HepG2 (cell line): ENCODE data around the gene SCAANT1. TPM values are rescaled to one million over a fixed set of nuclear protein-coding genes. Genes with fewer than 3 reads are reported as not detected.

ENCODE experiments used
- ATAC-seq: fragments of 200-7000 bp; cut with Tn5 transposase; 3 replicates; pipeline ENCODE4 v1.9.1; 2020; ENCODE audit warnings: mild to moderate bottlenecking, moderate library complexity
- BruUV-seq: library from RNA; stranded (reverse); fragments of 400-500 nt; replicated peaks from 2 replicates; lab custom pipeline; 2021; lab: Mats Ljungman, UMichigan
- CTCF ChIA-PET: fragments of 300-600 bp; formaldehyde crosslinking; extraction: SDS; loops from one replicate; lab custom pipeline; 2021; ENCODE audit warnings: low total read pairs, inconsistent platforms, low intra/inter-chr PET ratio; lab: Yijun Ruan, JAX
- POLR2A ChIA-PET: fragments of 350-600 bp; sonication (Branson Sonifier 250); formaldehyde crosslinking; loops from one replicate; lab custom pipeline; 2020; ENCODE audit warnings: antibody characterized with exemption, inconsistent platforms; lab: Yijun Ruan, JAX
- DNase-seq: peaks from one replicate; pipeline ENCODE4 v3.0.0-alpha.2; 2015; ENCODE audit warnings: low spot score
- FAIRE-seq: peaks from 3 replicates; lab custom pipeline; 2011; peaks lifted over from hg19 to GRCh38; lab: Jason Lieb, UNC
- H2AFZ ChIP-seq: one replicate; pipeline ENCODE4 v1.6.1; 2011; ENCODE audit warnings: low read length, inconsistent platforms
- H3K27ac ChIP-seq: fragments of 300-600 bp; 3 replicates; pipeline ENCODE4 v1.8.0; 2011; ENCODE audit warnings: mixed run types, mild to moderate bottlenecking, mixed read lengths, low read length, inconsistent platforms; ENCODE audit not compliant: insufficient read depth; ENCODE audit errors: extremely low read length
- H3K27me3 ChIP-seq, 2 experiments: fragments of 200-600 bp in 1 of 2; 2 replicates in 1 of 2; 3 replicates in 1 of 2; pipeline versions ENCODE4 v1.6.0 to v1.8.0; 2011; ENCODE audit warnings: low read length in 2 of 2, mild to moderate bottlenecking in 2 of 2, moderate library complexity in 2 of 2, inconsistent platforms in 1 of 2; ENCODE audit not compliant: insufficient read depth in 2 of 2, control insufficient read depth in 1 of 2
- H3K36me3 ChIP-seq, 2 experiments: fragments of 200-600 bp in 1 of 2; replicated peaks in 1 of 2; 2 replicates in 1 of 2; 3 replicates in 1 of 2; pipeline versions ENCODE4 v1.5.1 to v1.8.0; 2011; ENCODE audit warnings: low read length in 2 of 2, inconsistent platforms in 1 of 2; ENCODE audit not compliant: insufficient read depth in 2 of 2, control insufficient read depth in 1 of 2
- H3K4me1 ChIP-seq: 2 replicates; pipeline ENCODE4 v1.5.1; 2012; ENCODE audit warnings: low read length, inconsistent platforms; ENCODE audit not compliant: insufficient read depth
- H3K4me2 ChIP-seq: 2 replicates; pipeline ENCODE4 v1.6.0; 2011; ENCODE audit warnings: low read depth, low read length, inconsistent platforms
- H3K4me3 ChIP-seq, 3 experiments: fragments of 200-600 bp in 1 of 3; sonication (generic), shearing (Covaris generic) in 1 of 3; replicated peaks in 1 of 3; 2 replicates each; pipeline ENCODE4 v1.5.1; 2011 to 2016; ENCODE audit warnings: low read length in 3 of 3, inconsistent platforms in 2 of 3, low read depth in 2 of 3, mild to moderate bottlenecking in 2 of 3, control low read depth in 1 of 3, mixed read lengths in 1 of 3; ENCODE audit not compliant: insufficient read depth in 1 of 3
- H3K79me2 ChIP-seq: one replicate; pipeline ENCODE4 v1.6.1; 2011; ENCODE audit warnings: low read length, inconsistent platforms; ENCODE audit not compliant: insufficient read depth
- H3K9ac ChIP-seq: 2 replicates; pipeline ENCODE4 v1.6.0; 2011; ENCODE audit warnings: mild to moderate bottlenecking, low read depth, low read length, inconsistent platforms; ENCODE audit not compliant: insufficient read depth
- H3K9me3 ChIP-seq: 2 replicates; pipeline ENCODE4 v1.5.1; 2012; ENCODE audit warnings: mild to moderate bottlenecking, low read length
- H4K20me1 ChIP-seq: 2 replicates; pipeline ENCODE4 v1.6.0; 2011; ENCODE audit warnings: inconsistent platforms, mild to moderate bottlenecking, low read length, moderate library complexity; ENCODE audit not compliant: insufficient read depth
- EED ChIP-seq: sonication (generic); formaldehyde crosslinking; IDR thresholded peaks from 2 replicates; pipeline ENCODE4 v1.5.0; 2020; ENCODE audit warnings: mild to moderate bottlenecking, missing genetic modification reagents
- ETV5 ChIP-seq: IDR thresholded peaks from 2 replicates; pipeline ENCODE4 v1.6.1; 2018; ENCODE audit warnings: missing biosample characterization, missing genetic modification reagents, inconsistent platforms, borderline replicate concordance
- NAIF1 ChIP-seq: sonication (generic); formaldehyde crosslinking; IDR thresholded peaks from 2 replicates; pipeline ENCODE4 v1.5.0; 2020; ENCODE audit warnings: mild to moderate bottlenecking, missing genetic modification reagents, borderline replicate concordance
- RBM39 ChIP-seq: fragments of 200-400 bp; formaldehyde crosslinking; IDR thresholded peaks from one replicate; pipeline ENCODE4 v1.6.1; 2018; ENCODE audit warnings: antibody characterized with exemption, mild to moderate bottlenecking, low read depth, low read length; ENCODE audit not compliant: poor library complexity, severe bottlenecking
- TEAD3 ChIP-seq: optimal IDR thresholded peaks from 2 replicates; pipeline ENCODE3; 2016; ENCODE audit warnings: borderline replicate concordance
- ZFAT ChIP-seq: sonication (generic); formaldehyde crosslinking; conservative IDR thresholded peaks from 2 replicates; pipeline ENCODE4 v1.8.1; 2023; ENCODE audit warnings: missing genetic modification reagents, inconsistent platforms
- ZNF331 ChIP-seq: sonication (generic); formaldehyde crosslinking; IDR thresholded peaks from 2 replicates; pipeline ENCODE4 v1.4.0; 2020; ENCODE audit warnings: missing genetic modification reagents
- WGBS: methylation state at CpG from one replicate; pipeline ENCODE4 v1.1.6; 2017; ENCODE audit warnings: low lambda C conversion rate; 5-methylcytosine and 5-hydroxymethylcytosine counted together
- in situ Hi-C: cut with HindIII; loops from 2 replicates; pipeline ENCODE4 v1.10.0; 2017; ENCODE audit warnings: low pct_unique_long_range_greater_than_20kb; ENCODE audit not compliant: extremely low pct_ligation_motif_present
- intact Hi-C: fragments of 100-400 bp; cut with micrococcal nuclease; formaldehyde crosslinking; loops from one replicate; pipeline ENCODE4 v1.10.0; 2022; ENCODE audit not compliant: unreplicated experiment
- polyA plus RNA-seq, 8 experiments: library from polyadenylated mRNA; depleted of rRNA in 3 of 8; stranded (reverse) in 7 of 8; unstranded in 1 of 8; fragments of >200 nt; fragmentation: Illumina TruSeq in 4 of 8; extraction: Trizol in 4 of 8; gene quantifications; 2 replicates each; pipeline versions ENCODE4 v1.2.1 to v1.2.3, GENCODE V29; 2011 to 2016; ENCODE audit warnings: low read depth in 4 of 8, missing spikeins in 1 of 8, mixed read lengths in 1 of 8; ENCODE audit not compliant: insufficient read depth in 1 of 8
- total RNA-seq, 5 experiments: library from RNA; depleted of rRNA; stranded (reverse); fragments of >200 nt; fragmentation: Illumina TruSeq; extraction: Trizol; gene quantifications; 2 replicates each; pipeline ENCODE4 v1.2.3, GENCODE V29; 2016; ENCODE audit warnings: low read depth in 1 of 5
- TF ChIP-seq, protein P1 (sequence below): IDR thresholded peaks from 2 replicates; pipeline ENCODE4 v1.6.1; 2016; ENCODE audit warnings: missing compliant biosample characterization, missing genetic modification reagents, borderline replicate concordance
- TF ChIP-seq, protein P2 (sequence below): sonication (generic); formaldehyde crosslinking; IDR thresholded peaks from 2 replicates; pipeline ENCODE4 v1.5.1; 2020; ENCODE audit warnings: mild to moderate bottlenecking, missing genetic modification reagents, borderline replicate concordance
- TF ChIP-seq, protein P3 (sequence below): sonication (generic); formaldehyde crosslinking; IDR thresholded peaks from 2 replicates; pipeline ENCODE4; 2020; ENCODE audit warnings: missing genetic modification reagents, mild to moderate bottlenecking, borderline replicate concordance

Gene SCAANT1
- total and polyA plus RNA-seq, 2 of the 13 experiments (the other 11 are each of a cell fraction or from before 2014, with no cell fraction given) = not detected

DNA sequence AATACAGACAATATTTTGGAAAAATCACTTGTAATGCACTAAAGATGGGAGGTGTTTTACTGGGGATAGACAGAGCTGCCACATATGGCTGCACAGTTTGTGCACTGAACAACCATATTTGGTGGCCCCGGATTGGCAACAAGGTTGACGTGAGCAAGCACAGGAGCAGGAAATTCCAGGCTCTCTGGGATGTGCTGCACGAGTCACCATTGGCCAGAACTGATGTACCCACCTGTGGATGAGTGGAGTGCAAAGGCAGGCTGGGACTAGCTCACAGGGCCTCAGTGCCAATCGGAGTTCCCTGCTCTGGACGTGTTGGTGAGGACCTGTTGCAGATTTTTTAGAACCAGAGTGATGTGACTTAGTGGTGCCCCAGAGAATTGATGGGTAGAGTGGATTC is 42.0 kb upstream of the SCAANT1 start:
- Histone ChIP-seq H3K9ac (no peak overlapping the region), H3K4me3 (no peak overlapping the region), H4K20me1 (no peaks in the 10 kb centered on the region), H3K4me1 (peaks cover 7% of the 10 kb centered on the region; the same call in 1 of the 2 replicates), H3K36me3 (peaks cover 5 to 33% of the 10 kb centered on the region in 2 experiments; a peak in 4 of 5 replicates), H3K27me3 (no peaks in the 10 kb centered on the region), H3K9me3 (no peaks in the 10 kb centered on the region), H3K79me2 (peaks cover 5% of the 10 kb centered on the region)
- CTCF ChIA-PET = no interaction called here
- ATAC-seq = no peak
- no peak for TF ChIP-seq ZNF331 (CRISPR knock-in tag)
- no peak for TF ChIP-seq RBM39
- TF ChIP-seq, protein P1, sequence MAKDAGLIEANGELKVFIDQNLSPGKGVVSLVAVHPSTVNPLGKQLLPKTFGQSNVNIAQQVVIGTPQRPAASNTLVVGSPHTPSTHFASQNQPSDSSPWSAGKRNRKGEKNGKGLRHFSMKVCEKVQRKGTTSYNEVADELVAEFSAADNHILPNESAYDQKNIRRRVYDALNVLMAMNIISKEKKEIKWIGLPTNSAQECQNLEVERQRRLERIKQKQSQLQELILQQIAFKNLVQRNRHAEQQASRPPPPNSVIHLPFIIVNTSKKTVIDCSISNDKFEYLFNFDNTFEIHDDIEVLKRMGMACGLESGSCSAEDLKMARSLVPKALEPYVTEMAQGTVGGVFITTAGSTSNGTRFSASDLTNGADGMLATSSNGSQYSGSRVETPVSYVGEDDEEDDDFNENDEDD (CRISPR knock-in tag) = no peak
- TF ChIP-seq, protein P2, sequence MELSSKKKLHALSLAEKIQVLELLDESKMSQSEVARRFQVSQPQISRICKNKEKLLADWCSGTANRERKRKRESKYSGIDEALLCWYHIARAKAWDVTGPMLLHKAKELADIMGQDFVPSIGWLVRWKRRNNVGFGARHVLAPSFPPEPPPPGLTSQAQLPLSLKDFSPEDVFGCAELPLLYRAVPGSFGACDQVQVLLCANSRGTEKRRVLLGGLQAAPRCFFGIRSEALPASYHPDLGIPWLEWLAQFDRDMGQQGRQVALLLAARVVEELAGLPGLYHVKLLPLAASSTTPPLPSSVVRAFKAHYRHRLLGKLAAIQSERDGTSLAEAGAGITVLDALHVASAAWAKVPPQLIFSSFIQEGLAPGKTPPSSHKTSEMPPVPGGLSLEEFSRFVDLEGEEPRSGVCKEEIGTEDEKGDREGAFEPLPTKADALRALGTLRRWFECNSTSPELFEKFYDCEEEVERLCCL (CRISPR knock-in tag) = no peak
- no peak for TF ChIP-seq ETV5
- TF ChIP-seq NAIF1 (CRISPR knock-in tag) = no peak
- TF ChIP-seq, protein P3, sequence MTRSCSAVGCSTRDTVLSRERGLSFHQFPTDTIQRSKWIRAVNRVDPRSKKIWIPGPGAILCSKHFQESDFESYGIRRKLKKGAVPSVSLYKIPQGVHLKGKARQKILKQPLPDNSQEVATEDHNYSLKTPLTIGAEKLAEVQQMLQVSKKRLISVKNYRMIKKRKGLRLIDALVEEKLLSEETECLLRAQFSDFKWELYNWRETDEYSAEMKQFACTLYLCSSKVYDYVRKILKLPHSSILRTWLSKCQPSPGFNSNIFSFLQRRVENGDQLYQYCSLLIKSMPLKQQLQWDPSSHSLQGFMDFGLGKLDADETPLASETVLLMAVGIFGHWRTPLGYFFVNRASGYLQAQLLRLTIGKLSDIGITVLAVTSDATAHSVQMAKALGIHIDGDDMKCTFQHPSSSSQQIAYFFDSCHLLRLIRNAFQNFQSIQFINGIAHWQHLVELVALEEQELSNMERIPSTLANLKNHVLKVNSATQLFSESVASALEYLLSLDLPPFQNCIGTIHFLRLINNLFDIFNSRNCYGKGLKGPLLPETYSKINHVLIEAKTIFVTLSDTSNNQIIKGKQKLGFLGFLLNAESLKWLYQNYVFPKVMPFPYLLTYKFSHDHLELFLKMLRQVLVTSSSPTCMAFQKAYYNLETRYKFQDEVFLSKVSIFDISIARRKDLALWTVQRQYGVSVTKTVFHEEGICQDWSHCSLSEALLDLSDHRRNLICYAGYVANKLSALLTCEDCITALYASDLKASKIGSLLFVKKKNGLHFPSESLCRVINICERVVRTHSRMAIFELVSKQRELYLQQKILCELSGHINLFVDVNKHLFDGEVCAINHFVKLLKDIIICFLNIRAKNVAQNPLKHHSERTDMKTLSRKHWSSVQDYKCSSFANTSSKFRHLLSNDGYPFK (CRISPR knock-in tag) = no peak
- TF ChIP-seq EED (CRISPR knock-in tag) = no peak
- TF ChIP-seq ZFAT (CRISPR knock-in tag) = no peak
- no peak for TF ChIP-seq TEAD3 (CRISPR knock-in tag)
- TF ChIP-seq, all 625 proteins: peak for 0
- FAIRE-seq (no peak), DNase-seq (no peak)
- no peak overlapping the region for H3K4me2 ChIP-seq
- in situ Hi-C loops = no loop called here
- intact Hi-C loops = no loop called here
- no peak overlapping the region for H2AFZ ChIP-seq
- POLR2A ChIA-PET = no interaction called here
- WGBS = 97% methylated on average over 5 of the region's 5 CpGs
- BruUV-seq = no TSS peak
- H3K27ac ChIP-seq = no peak overlapping the region
